ENCODE data around the gene NEB.
"Not testable (repeated sequence)": the region's sequence is repeated elsewhere in the genome, so short reads cannot be mapped to it uniquely, and the experiment has no call there.

NEB gene

GRCh38 chr2:151711025-151711424 lies 23.3 kb downstream of the NEB start:
- Histone ChIP-seq H3K4me3 (ENCODE audit: low read length, poor library complexity, severe bottlenecking) (no peak overlapping the region), H4K20me1 (ENCODE audit: insufficient read depth, low read length, poor library complexity, severe bottlenecking) (no peaks in the 10 kb centered on the region)
- TF ChIP-seq EZH2phosphoT487 (IDR thresholded peaks at IDR 0.05; ENCODE audit: borderline replicate concordance) (no peak), CTCF (conservative IDR thresholded peaks at IDR 0.05; ENCODE audit: low read length) (no peak)

GRCh38 chr2:151708788-151709187 lies 25.5 kb downstream of the NEB start:
- Histone ChIP-seq H3K4me2 (ENCODE audit: low read depth, low read length, poor library complexity, severe bottlenecking) (no peak overlapping the region), H3K9ac (ENCODE audit: low read depth, low read length, poor library complexity, severe bottlenecking) (no peak overlapping the region), H3K27me3 (ENCODE audit: insufficient read depth, low read length, poor library complexity, severe bottlenecking) (no peaks in the 10 kb centered on the region), H3F3A (ENCODE audit: low read depth) (no peaks in the 10 kb centered on the region), H2AFZ (ENCODE audit: low read length) (no peak overlapping the region), H3K4me1 (ENCODE audit: insufficient read depth, low read length, poor library complexity, severe bottlenecking) (no peaks in the 10 kb centered on the region), H3K9me3 (ENCODE audit: insufficient read depth, low read depth, low read length) (no peaks in the 10 kb centered on the region), H3K9me2 (replicated peaks; ENCODE audit: low read depth, low read length) (no peaks in the 10 kb centered on the region), H3K79me2 (ENCODE audit: insufficient read depth, low read length) (no peaks in the 10 kb centered on the region), H4K20me1 (ENCODE audit: insufficient read depth, low read length, poor library complexity, severe bottlenecking) (no peaks in the 10 kb centered on the region), H3K36me3 (ENCODE audit: insufficient read depth, low read length) (no peaks in the 10 kb centered on the region), H3K4me3 (ENCODE audit: low read length, poor library complexity, severe bottlenecking) (no peak overlapping the region)
- TF ChIP-seq CTCF (conservative IDR thresholded peaks at IDR 0.05; ENCODE audit: low read length): no peak
- no peak for TF ChIP-seq EZH2phosphoT487 (IDR thresholded peaks at IDR 0.05; ENCODE audit: borderline replicate concordance)

More at GRCh38 chr2:151711025-151711424, 23.3 kb downstream of the NEB start:
- Histone ChIP-seq H3K9me2 (replicated peaks; ENCODE audit: low read depth, low read length) (0 out of 2 replicates have a peak, but pooled peaks cover 4% of the 10 kb centered on the region), H3K36me3 (ENCODE audit: insufficient read depth, low read length) (no peaks in the 10 kb centered on the region), H3F3A (ENCODE audit: low read depth) (no peaks in the 10 kb centered on the region), H3K27me3 (ENCODE audit: insufficient read depth, low read length, poor library complexity, severe bottlenecking) (no peaks in the 10 kb centered on the region), H2AFZ (ENCODE audit: low read length) (no peak overlapping the region), H3K9ac (ENCODE audit: low read depth, low read length, poor library complexity, severe bottlenecking) (no peak overlapping the region), H3K4me2 (ENCODE audit: low read depth, low read length, poor library complexity, severe bottlenecking) (no peak overlapping the region), H3K9me3 (ENCODE audit: insufficient read depth, low read depth, low read length) (no peaks in the 10 kb centered on the region), H3K4me1 (ENCODE audit: insufficient read depth, low read length, poor library complexity, severe bottlenecking) (no peaks in the 10 kb centered on the region), H3K79me2 (ENCODE audit: insufficient read depth, low read length) (no peaks in the 10 kb centered on the region)

- no peaks in the 10 kb centered on the region for H3K27me3 ChIP-seq (ENCODE audit: insufficient read depth, low read length, poor library complexity, severe bottlenecking)
- no peak overlapping the region for H3K4me2 ChIP-seq (ENCODE audit: low read depth, low read length, poor library complexity, severe bottlenecking)
- no peaks in the 10 kb centered on the region for H4K20me1 ChIP-seq (ENCODE audit: insufficient read depth, low read length, poor library complexity, severe bottlenecking)
- no peak overlapping the region for H3K9ac ChIP-seq (ENCODE audit: low read depth, low read length, poor library complexity, severe bottlenecking)
- H3K79me2 ChIP-seq (ENCODE audit: insufficient read depth, low read length): no peaks in the 10 kb centered on the region
- H2AFZ ChIP-seq (ENCODE audit: low read length): no peak overlapping the region
- no peak overlapping the region for H3K4me3 ChIP-seq (ENCODE audit: low read length, poor library complexity, severe bottlenecking)
- H3K4me1 ChIP-seq (ENCODE audit: insufficient read depth, low read length, poor library complexity, severe bottlenecking): no peaks in the 10 kb centered on the region
- TF ChIP-seq EZH2phosphoT487 (IDR thresholded peaks at IDR 0.05; ENCODE audit: borderline replicate concordance): no peak
- no peak for TF ChIP-seq CTCF (conservative IDR thresholded peaks at IDR 0.05; ENCODE audit: low read length)
- H3K9me3 ChIP-seq (ENCODE audit: insufficient read depth, low read depth, low read length): no peaks in the 10 kb centered on the region
- no peaks in the 10 kb centered on the region for H3F3A ChIP-seq (ENCODE audit: low read depth)
- no peaks in the 10 kb centered on the region for H3K9me2 ChIP-seq (replicated peaks; ENCODE audit: low read depth, low read length)
- H3K36me3 ChIP-seq (ENCODE audit: insufficient read depth, low read length): no peaks in the 10 kb centered on the region
Observed at GRCh38 chr2:151707857-151708256, 26.4 kb downstream of the NEB start.

GRCh38 chr2:151704480-151704961 lies 29.8 kb downstream of the NEB start:
- not testable (repeated sequence) for H3K4me3 ChIP-seq (ENCODE audit: low read length, poor library complexity, severe bottlenecking); H3K4me1 ChIP-seq (ENCODE audit: insufficient read depth, low read length, poor library complexity, severe bottlenecking); H3F3A ChIP-seq (ENCODE audit: low read depth); H3K9ac ChIP-seq (ENCODE audit: low read depth, low read length, poor library complexity, severe bottlenecking); H4K20me1 ChIP-seq (ENCODE audit: insufficient read depth, low read length, poor library complexity, severe bottlenecking); H3K9me2 ChIP-seq (replicated peaks; ENCODE audit: low read depth, low read length); H3K4me2 ChIP-seq (ENCODE audit: low read depth, low read length, poor library complexity, severe bottlenecking); H3K9me3 ChIP-seq (ENCODE audit: insufficient read depth, low read depth, low read length); H3K27me3 ChIP-seq (ENCODE audit: insufficient read depth, low read length, poor library complexity, severe bottlenecking); H3K79me2 ChIP-seq (ENCODE audit: insufficient read depth, low read length); H2AFZ ChIP-seq (ENCODE audit: low read length); H3K36me3 ChIP-seq (ENCODE audit: insufficient read depth, low read length)

GRCh38 chr2:151698134-151698533 lies 36.1 kb downstream of the NEB start:
- not testable (repeated sequence) for H3K9ac ChIP-seq (ENCODE audit: low read depth, low read length, poor library complexity, severe bottlenecking); H3F3A ChIP-seq (ENCODE audit: low read depth); H3K9me3 ChIP-seq (ENCODE audit: insufficient read depth, low read depth, low read length)

More at GRCh38 chr2:151698134-151698533, 36.1 kb downstream of the NEB start:
- H3K4me3 ChIP-seq (ENCODE audit: low read length, poor library complexity, severe bottlenecking); H2AFZ ChIP-seq (ENCODE audit: low read length); H3K36me3 ChIP-seq (ENCODE audit: insufficient read depth, low read length); H4K20me1 ChIP-seq (ENCODE audit: insufficient read depth, low read length, poor library complexity, severe bottlenecking); H3K4me2 ChIP-seq (ENCODE audit: low read depth, low read length, poor library complexity, severe bottlenecking); H3K4me1 ChIP-seq (ENCODE audit: insufficient read depth, low read length, poor library complexity, severe bottlenecking); H3K9me2 ChIP-seq (replicated peaks; ENCODE audit: low read depth, low read length); H3K79me2 ChIP-seq (ENCODE audit: insufficient read depth, low read length); H3K27me3 ChIP-seq (ENCODE audit: insufficient read depth, low read length, poor library complexity, severe bottlenecking): not testable (repeated sequence)

Measured in Loucy (cell line).